Vagina (tissue), 2 donors: ENCODE measurements around the gene NPPC.
"Not testable (repeated sequence)": the region's sequence is repeated elsewhere in the genome, so short reads cannot be mapped to it uniquely, and the experiment has no call there.

Experiments
- CTCF ChIP-seq, 3 experiments: fragments of 450-650 bp in 2 of 3; fragments of 200-600 bp in 1 of 3; sonication (generic) in 1 of 3; IDR thresholded peaks; one replicate each; pipeline ENCODE4 v1.5.1; 2017 to 2019; ENCODE audit warnings: antibody characterized with exemption in 3 of 3, mild to moderate bottlenecking in 2 of 3, moderate library complexity in 2 of 3
- POLR2A ChIP-seq, 2 donors: fragments of 450-650 bp; IDR thresholded peaks; one replicate each; pipeline ENCODE4 v1.6.1; 2017; ENCODE audit warnings: antibody characterized with exemption in 2 of 2, mild to moderate bottlenecking in 2 of 2, moderate library complexity in 2 of 2
- POLR2AphosphoS5 ChIP-seq, 2 donors: sonication (generic); formaldehyde crosslinking; IDR thresholded peaks; one replicate each; pipeline ENCODE4 v1.9.0; 2017; ENCODE audit warnings: antibody characterized with exemption in 2 of 2, mild to moderate bottlenecking in 2 of 2, low read depth in 1 of 2; ENCODE audit not compliant: insufficient read depth in 1 of 2

- TF ChIP-seq CTCF (IDR thresholded peaks at IDR 0.05); POLR2A (IDR thresholded peaks at IDR 0.05); POLR2AphosphoS5 (IDR thresholded peaks at IDR 0.05; ENCODE audit: insufficient read depth in 1 of 2, low read depth in 1 of 2): not testable (repeated sequence)
Observed at GRCh38 chr2:231880371-231880770, 45.8 kb downstream of the NPPC start.
